PC-9 (cell line): ENCODE data around the gene TRAPPC3L. TPM values are rescaled to one million over a fixed set of nuclear protein-coding genes. Genes with fewer than 3 reads are reported as not detected.

Experiments used
- BruUV-seq: library from RNA; stranded (reverse); fragments of 400-500 nt; replicated peaks from 2 replicates; lab custom pipeline; 2021; lab: Mats Ljungman, UMichigan
- CTCF ChIA-PET: fragments of 300-600 bp; sonication (Branson Sonifier 250); formaldehyde crosslinking; loops from one replicate; lab custom pipeline; 2022; ENCODE audit warnings: antibody characterized with exemption; lab: Charles Lee
- POLR2A ChIA-PET: fragments of 300-600 bp; sonication (Branson Sonifier 250); formaldehyde crosslinking; loops from one replicate; lab custom pipeline; 2022; ENCODE audit warnings: antibody characterized with exemption; ENCODE audit not compliant: unreplicated experiment; lab: Charles Lee
- DNase-seq, 2 experiments: peaks; one replicate each; pipeline versions ENCODE4 v3.0.0 to v3.0.0-alpha.2; 2015 to 2022; ENCODE audit warnings: mixed read lengths in 1 of 2
- H2AFZ ChIP-seq: fragments of 200-600 bp; sonication (generic); 2 replicates; pipeline ENCODE4 v1.8.1; 2017; ENCODE audit warnings: antibody characterized with exemption
- H3F3A ChIP-seq: fragments of 200-600 bp; sonication (generic); 2 replicates; pipeline ENCODE4 v1.8.1; 2017; ENCODE audit warnings: antibody characterized with exemption, mild to moderate bottlenecking, low read depth; ENCODE audit not compliant: insufficient read depth
- H3K27ac ChIP-seq: fragments of 200-600 bp; sonication (generic); 2 replicates; pipeline ENCODE4 v1.6.1; 2016; ENCODE audit warnings: mixed run types
- H3K27me3 ChIP-seq: fragments of 200-600 bp; sonication (generic); 2 replicates; pipeline ENCODE4 v1.6.1; 2016; ENCODE audit warnings: low read depth, mixed run types; ENCODE audit not compliant: insufficient read depth
- H3K36me3 ChIP-seq: fragments of 200-600 bp; sonication (generic); 2 replicates; pipeline ENCODE4 v1.6.1; 2016; ENCODE audit warnings: low read depth, mixed run types
- H3K4me1 ChIP-seq: fragments of 200-600 bp; sonication (generic); replicated peaks from 2 replicates; pipeline ENCODE4 v1.6.1; 2016; ENCODE audit warnings: mixed run types; ENCODE audit not compliant: insufficient read depth
- H3K4me2 ChIP-seq: fragments of 200-600 bp; sonication (generic); 2 replicates; pipeline ENCODE4 v1.6.1; 2017; ENCODE audit warnings: mixed run types
- H3K4me3 ChIP-seq: fragments of 200-600 bp; sonication (generic); 2 replicates; pipeline ENCODE4 v1.6.1; 2016; ENCODE audit warnings: mixed run types
- H3K79me2 ChIP-seq: fragments of 200-600 bp; sonication (generic); 2 replicates; pipeline ENCODE4 v1.6.1; 2017; ENCODE audit warnings: low read depth, mixed run types
- H3K9me2 ChIP-seq: fragments of 200-600 bp; sonication (generic); 2 replicates; pipeline ENCODE4 v1.8.1; 2017; ENCODE audit warnings: mild to moderate bottlenecking; ENCODE audit not compliant: insufficient read depth
- H3K9me3 ChIP-seq: fragments of 200-600 bp; sonication (generic); 2 replicates; pipeline ENCODE4 v1.8.1; 2016; ENCODE audit warnings: low read depth; ENCODE audit not compliant: insufficient read depth
- H4K20me1 ChIP-seq: fragments of 200-600 bp; sonication (generic); 2 replicates; pipeline ENCODE4 v1.8.1; 2017; ENCODE audit not compliant: insufficient read depth
- CTCF ChIP-seq: fragments of 200-600 bp; sonication (generic); conservative IDR thresholded peaks from 2 replicates; pipeline ENCODE4 v1.6.1; 2017; ENCODE audit warnings: mixed run types, antibody characterized with exemption, mild to moderate bottlenecking, moderate library complexity
- EZH2 ChIP-seq: fragments of 200-600 bp; sonication (generic); IDR thresholded peaks from 2 replicates; pipeline ENCODE4 v1.8.0; 2017; ENCODE audit warnings: antibody characterized with exemption, low read depth
- intact Hi-C: fragments of 100-400 bp; cut with micrococcal nuclease; formaldehyde crosslinking; loops from one replicate; pipeline ENCODE4 v1.10.0; 2022; ENCODE audit not compliant: unreplicated experiment
- total RNA-seq: library from RNA; stranded (reverse); gene quantifications from 2 replicates; pipeline ENCODE4 v1.2.3, GENCODE V29; 2021

The TRAPPC3L gene
- total RNA-seq, 1 experiment from 2014 or later: not detected

- H3K79me2 ChIP-seq: peaks cover 68% of the 10 kb centered on the region
- intact Hi-C loops: loop anchor here (5.0 kb wide), 1 partner anchor 355 kb away; no protein-coding TSS in a partner anchor
- H3F3A ChIP-seq: peaks cover 8% of the 10 kb centered on the region; the same call in 1 of the 2 replicates
- no peaks in the 10 kb centered on the region for H3K27me3 ChIP-seq
- H4K20me1 ChIP-seq: no peaks in the 10 kb centered on the region
- peak overlapping the region; percentile 95 for H3K4me3 ChIP-seq
- TF ChIP-seq CTCF (no peak), EZH2 (no peak)
- H3K9me3 ChIP-seq: no peaks in the 10 kb centered on the region
- H3K4me1 ChIP-seq: peaks cover 30% of the 10 kb centered on the region
- BruUV-seq: no TSS peak
- H2AFZ ChIP-seq: peak overlapping the region; percentile 92
- CTCF ChIA-PET: interaction anchor here (0.7 to 1.6 kb wide), 4 partner anchors 53 to 303 kb away, joined by 4 to 5 read pairs (median 4); partner anchors contain the start of gene CALHM5
- H3K36me3 ChIP-seq: 0 out of 2 replicates have a peak, but pooled peaks cover 3% of the 10 kb centered on the region
- H3K4me2 ChIP-seq: peak overlapping the region; percentile 81
- POLR2A ChIA-PET: interaction anchor here (1.0 kb wide), 1 partner anchor 292 kb away, joined by 6 read pairs; the partner anchor contains the start of gene TSPYL1
- peak in 1 of 2 experiments; percentile 11 for DNase-seq
- peak overlapping the region; percentile 60; the same call in 1 of the 2 replicates for H3K27ac ChIP-seq
- H3K9me2 ChIP-seq: no peaks in the 10 kb centered on the region
Measured at GRCh38 chr6:116572162-116572561, 26.7 kb upstream of the TRAPPC3L start.

- BruUV-seq: TSS peak; percentile 40
- Histone ChIP-seq H4K20me1 (no peaks in the 10 kb centered on the region), H3K4me1 (peaks cover 30% of the 10 kb centered on the region), H3K9me3 (no peaks in the 10 kb centered on the region), H3K27ac (peak overlapping the region; percentile 60), H3K4me3 (peak overlapping the region; percentile 95), H3K79me2 (peaks cover 67% of the 10 kb centered on the region), H3K4me2 (peak overlapping the region; percentile 81), H3K9me2 (no peaks in the 10 kb centered on the region), H3K27me3 (no peaks in the 10 kb centered on the region), H3K36me3 (0 out of 2 replicates have a peak, but pooled peaks cover 3% of the 10 kb centered on the region), H2AFZ (peak overlapping the region; percentile 92), H3F3A (peaks cover 8% of the 10 kb centered on the region; the same call in 1 of the 2 replicates)
- TF ChIP-seq CTCF: no peak
- no peak for TF ChIP-seq EZH2
- ChIA-PET CTCF (interaction anchor here (0.7 to 1.6 kb wide), 5 partner anchors 11 to 303 kb away, joined by 3 to 5 read pairs (median 4); partner anchors contain the start of gene CALHM5), POLR2A (interaction anchor here (0.6 to 1.0 kb wide), 4 partner anchors 67 to 1031 kb away, joined by 4 to 6 read pairs (median 6); partner anchors contain the start of genes GOPC and TSPYL1)
- DNase-seq: no peak
- intact Hi-C loops: loop anchor here (1.0 to 5.0 kb wide), 4 partner anchors 45 to 354 kb away; partner anchors contain the start of genes KPNA5, RSPH4A and TSPYL1
Measured at GRCh38 chr6:116571683-116572000, 26.2 kb upstream of the TRAPPC3L start.

GRCh38 chr6:116570856-116571682 is 25.6 kb upstream of the TRAPPC3L start, which contains the start of gene RWDD1:
RWDD1 (plus strand) TSS chr6:116571504; CDS start chr6:116571583, 79 bp downstream.
- Histone ChIP-seq H4K20me1 (no peaks in the 10 kb centered on the region), H3K4me1 (peaks cover 30% of the 10 kb centered on the region), H3K9me2 (no peaks in the 10 kb centered on the region), H3K9me3 (no peaks in the 10 kb centered on the region), H3K4me3 (peak within 1 kb of the TSS; percentile 95), H3K36me3 (0 out of 2 replicates have a peak, but pooled peaks cover 3% of the 10 kb centered on the region), H3K79me2 (peaks cover 61% of the 10 kb centered on the region), H3K4me2 (peak within 1 kb of the TSS; percentile 92), H3F3A (peaks cover 8% of the 10 kb centered on the region; the same call in 1 of the 2 replicates), H3K27me3 (no peaks in the 10 kb centered on the region), H2AFZ (peak within 1 kb of the TSS; percentile 97), H3K27ac (peak within 1 kb of the TSS; percentile 60)
- TF ChIP-seq EZH2 (no peak), CTCF (0 out of 2 replicates have a peak, but pooled peaks have one; percentile 25)
- ChIA-PET POLR2A (interaction anchor here (0.6 to 1.0 kb wide), 7 partner anchors 67 to 1032 kb away, joined by 3 to 6 read pairs (median 5); partner anchors contain the start of genes GOPC and TSPYL1), CTCF (interaction anchor here (0.6 to 1.0 kb wide), 5 partner anchors 10 to 154 kb away, joined by 3 to 4 read pairs (median 4); partner anchors contain the start of gene CALHM5)
- intact Hi-C loops: loop anchor here (1.0 to 5.0 kb wide), 4 partner anchors 45 to 354 kb away; partner anchors contain the start of genes KPNA5, RSPH4A and TSPYL1
- peak; percentile 99 for DNase-seq
- TSS peak; percentile 91 for BruUV-seq
